Measurements from ENCODE around the gene CYB5R4.

GRCh38 chr6:83958241-83958685 lies 98.8 kb downstream of the CYB5R4 start:
- TF ChIP-seq CTCF (IDR thresholded peaks at IDR 0.05) (no peak), ZFX (IDR thresholded peaks at IDR 0.05; ENCODE audit: borderline replicate concordance) (no peak)

Data from 22Rv1 (cell line).